ENCODE data around the gene KLK14.

Gene KLK14

DNA sequence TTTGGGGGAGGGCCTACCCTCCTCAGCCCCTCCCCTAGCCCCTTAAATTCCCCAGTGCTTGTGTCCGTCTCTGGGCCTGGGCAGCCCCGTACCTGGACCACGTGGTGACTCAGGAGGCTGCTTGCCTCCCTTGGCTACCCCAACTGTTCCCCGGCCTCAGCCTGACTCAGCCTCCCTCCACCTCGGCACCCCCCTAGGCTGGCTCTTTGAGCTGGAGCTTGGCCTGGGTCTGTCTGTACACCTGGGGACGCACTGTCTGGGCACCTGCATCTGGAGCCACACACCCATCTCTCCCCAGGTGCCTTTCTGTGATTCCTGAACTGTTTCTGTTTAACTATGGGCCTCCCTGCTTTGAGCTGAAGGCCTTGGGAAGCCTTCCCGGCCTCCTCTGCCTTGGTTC lies 1.8 kb upstream of the KLK14 start:
- DNase-seq (ENCODE audit: low spot score), result no peak

DNA sequence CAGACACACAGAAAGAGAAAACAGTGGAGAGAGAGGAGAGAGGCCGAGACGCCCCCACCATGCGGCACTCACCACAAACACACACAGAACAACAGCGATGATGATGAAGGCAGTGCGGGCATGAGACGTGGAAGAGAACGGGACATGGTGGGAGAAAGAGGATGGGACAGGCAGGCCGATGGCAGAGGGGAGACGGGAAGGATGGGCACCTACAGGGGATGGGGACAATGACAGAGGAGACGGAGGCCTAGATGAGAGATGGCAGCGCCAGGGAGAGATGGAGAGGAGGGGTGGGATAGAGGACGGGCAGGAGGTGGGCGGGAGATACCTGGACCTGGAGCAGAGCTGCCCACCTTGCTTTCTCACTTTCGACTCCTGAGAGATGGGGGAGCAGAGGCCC lies 1.1 kb upstream of the KLK14 start:
- DNase-seq (ENCODE audit: low spot score), result no peak

DNA sequence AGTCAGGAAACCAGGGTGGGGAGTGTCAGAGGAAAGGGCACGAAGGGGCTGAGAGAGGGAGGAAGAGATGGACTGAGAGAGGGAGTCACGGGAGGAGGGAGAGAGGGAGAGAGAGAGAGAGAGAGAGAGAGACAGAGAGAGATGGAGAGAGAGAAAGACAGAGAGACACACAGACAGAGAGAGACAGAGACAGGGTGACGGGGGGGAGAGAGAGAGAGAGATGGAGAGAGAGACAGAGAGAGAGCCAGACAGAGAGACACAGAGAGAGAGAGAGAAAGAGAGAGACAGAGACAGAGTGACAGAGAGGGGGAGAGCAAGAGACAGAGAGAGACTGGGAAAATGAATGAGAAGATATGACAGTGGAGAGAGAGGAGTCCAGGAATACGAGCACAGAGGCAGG lies 494 bp upstream of the KLK14 start:
- no peak for DNase-seq (ENCODE audit: low spot score)

DNA sequence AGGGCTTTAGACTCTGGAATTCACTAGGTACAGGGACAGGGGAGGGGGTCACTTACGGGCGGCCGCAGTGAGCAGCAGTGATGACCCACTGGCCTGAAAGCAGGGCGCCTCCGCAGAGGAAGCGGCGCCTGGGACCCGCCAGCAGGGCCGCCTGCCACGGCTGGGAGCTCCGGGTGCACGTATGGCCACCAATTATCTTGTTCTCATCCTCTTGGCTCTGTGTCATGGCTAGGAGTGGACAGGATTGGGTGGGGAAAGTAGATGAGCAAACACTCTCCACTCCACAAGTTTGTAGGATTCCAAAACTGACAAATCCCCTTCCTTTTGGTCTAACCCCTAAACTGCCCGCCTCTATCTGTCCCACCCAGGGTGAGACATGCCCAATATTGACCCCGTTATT lies 1.2 kb downstream of the KLK14 start:
- no peak for DNase-seq (ENCODE audit: low spot score)

DNA sequence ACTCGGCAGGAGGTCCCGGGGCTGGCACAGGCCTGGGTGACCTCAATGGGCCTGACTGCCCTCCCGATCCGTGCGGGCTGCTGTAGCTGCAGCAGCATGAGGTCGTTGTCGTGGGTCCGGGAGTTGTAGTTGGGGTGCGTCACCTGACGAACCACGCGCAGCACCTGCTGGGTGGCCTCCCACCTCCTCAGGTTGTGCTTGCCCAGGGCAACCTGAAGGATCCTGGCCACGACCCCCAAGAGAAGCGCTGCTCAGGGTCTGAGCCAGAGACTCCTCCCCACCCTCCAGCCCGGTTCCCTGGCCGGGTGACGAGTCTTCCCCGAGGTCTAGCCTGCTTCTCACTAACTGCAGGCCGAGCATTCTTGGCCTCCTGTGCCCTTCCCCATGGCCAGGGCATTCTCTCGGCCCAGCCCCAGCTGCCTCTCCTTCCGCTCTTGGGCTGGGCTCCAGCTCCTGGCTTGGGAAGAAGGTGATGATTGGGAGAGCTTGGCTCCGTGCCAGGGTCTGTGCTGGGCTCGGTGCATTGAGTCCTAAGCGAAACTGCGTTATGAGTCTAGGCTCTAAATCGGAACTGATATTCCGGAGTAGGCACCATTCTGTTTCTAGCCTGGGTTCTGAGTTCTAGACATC lies 3.1 kb downstream of the KLK14 start:
- no peak for DNase-seq (ENCODE audit: low spot score)

DNA sequence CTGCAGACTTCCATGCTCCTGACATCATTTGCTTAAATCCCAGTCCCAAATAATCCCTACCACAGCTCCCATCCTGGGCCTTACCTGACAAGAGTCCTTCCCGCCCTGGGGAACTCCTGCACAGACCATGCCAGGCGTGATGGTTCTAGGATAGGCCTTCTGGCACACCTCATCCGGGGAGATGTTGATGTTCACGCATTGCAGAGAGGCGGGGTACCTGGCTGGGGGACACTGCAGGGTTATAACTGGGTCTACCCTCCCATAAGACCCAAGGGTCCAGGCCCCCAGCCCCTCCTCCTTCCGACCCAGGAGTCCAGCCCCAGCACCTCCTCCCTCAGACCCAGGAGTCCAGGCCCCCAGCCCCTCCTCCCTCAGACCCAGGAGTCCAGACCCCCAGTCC lies 4.0 kb downstream of the KLK14 start:
- no peak for DNase-seq (ENCODE audit: low spot score)

DNA sequence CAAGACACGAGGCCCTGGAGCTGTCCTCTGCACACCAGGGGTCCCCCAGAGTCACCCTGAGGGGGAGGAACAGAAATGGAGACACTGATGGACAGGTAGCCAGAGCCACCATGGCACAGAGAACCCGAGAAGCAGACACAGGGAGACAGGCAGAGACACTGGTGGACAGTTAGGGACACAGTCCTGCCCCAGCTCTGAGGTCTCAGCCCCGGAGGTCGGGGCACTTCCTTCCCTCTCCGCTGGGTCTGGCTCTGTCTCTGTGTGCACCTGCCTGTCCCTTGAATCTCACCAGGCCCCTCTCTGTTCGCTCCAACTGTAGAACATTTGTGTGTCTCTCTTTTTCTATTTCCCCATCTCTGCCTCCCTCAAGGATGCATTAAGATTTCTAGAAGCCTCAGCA lies 4.6 kb downstream of the KLK14 start:
- DNase-seq (ENCODE audit: low spot score), result no peak

DNA sequence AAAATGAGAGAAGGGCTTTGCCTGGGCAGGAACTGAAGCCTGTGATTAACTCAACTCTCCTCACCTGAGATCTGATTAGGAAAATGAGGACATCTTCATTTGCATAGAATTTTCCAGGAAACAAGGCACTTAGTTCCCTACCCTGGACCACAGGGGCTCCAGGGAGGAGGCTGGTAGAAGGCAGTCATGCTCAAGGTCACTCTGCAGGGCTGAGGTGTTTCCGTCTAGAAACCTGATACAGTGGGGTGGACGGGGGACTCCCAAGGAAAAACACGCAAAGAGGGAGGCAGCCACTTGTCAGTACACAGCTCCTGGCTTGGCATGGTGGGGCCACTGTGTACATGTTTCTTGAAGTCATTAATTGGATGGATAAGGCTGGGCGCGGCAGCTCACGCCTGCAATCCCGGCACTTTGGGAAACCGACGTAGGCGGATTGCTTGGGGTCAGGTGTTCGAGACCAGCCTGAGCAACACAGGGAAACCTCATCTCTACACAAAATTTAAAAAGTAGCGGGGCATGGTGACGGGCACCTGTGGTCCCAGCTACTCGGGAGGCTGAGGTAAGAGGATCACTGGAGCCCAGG lies 6.0 kb downstream of the KLK14 start:
- no peak for DNase-seq (ENCODE audit: low spot score)

DNA sequence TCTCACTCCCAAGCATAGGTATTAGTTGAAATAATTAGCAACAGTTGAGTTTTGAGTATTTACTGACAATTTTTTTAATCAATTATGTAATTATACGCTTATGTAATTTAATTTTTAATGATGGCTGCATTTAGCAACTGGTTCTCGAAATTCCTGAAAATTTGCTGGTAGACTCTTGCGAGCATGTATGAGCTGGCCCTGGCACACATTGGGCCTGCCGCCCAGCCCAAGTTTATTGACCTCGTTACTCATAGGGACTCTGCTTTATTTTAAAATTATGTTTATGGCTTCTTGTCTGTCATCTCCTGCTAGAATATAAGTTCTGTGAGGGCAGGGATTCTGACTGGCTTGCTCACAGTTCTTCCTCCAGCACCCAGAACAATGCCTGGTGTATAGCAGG lies 6.7 kb downstream of the KLK14 start:
- no peak for DNase-seq (ENCODE audit: low spot score)

DNA sequence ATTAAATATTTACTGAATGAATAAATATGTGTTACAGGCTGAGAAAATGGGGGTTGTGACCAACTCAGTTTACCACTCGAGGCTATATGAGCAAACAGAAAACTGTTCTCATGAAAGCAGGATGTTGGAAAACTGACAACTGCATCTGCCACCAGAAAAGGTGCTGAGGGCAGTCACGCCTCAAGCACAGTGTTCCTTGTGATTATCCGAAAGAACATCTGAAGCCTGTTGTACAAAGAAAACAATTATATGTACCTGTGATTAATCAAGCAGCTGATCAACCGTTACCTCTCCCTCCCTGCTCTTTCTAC lies 11.6 kb downstream of the KLK14 start:
- DNase-seq (ENCODE audit: low spot score), result no peak

DNA sequence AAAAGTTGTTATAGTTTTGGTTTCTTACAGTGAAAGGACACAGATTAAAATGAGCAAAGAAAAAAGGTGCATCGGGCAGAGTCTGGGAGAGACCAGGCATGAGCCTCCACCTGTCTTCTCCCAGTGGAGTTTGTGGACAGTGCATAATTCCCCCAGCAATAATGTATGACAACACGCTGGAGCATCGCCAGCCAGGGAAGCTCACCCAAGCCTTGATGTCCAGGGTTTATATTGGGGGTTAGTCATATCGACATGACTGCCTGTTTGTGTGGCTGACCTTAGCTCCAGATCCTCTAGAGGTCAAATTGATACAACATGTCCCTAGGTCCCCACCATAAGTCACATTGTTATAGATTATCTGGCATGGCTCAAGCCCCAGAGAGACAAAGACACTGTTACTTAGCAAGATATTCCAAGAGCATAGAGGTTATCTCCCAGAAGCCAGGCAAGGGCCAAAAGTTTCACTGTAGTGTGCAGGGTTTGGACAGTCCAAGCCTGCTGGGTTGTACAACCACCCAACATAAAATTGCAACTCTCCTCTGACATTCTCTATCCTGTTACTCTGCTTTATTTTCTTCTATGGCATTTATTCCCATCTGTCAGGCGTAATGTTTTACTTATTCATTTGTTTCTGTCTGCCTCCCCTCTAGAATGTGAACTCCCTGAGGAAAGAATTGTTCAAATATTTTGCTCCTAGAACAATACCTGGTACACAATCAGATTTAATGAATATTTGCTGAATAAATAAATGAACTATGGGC lies 12.2 kb downstream of the KLK14 start:
- DNase-seq (ENCODE audit: low spot score), result no peak

DNA sequence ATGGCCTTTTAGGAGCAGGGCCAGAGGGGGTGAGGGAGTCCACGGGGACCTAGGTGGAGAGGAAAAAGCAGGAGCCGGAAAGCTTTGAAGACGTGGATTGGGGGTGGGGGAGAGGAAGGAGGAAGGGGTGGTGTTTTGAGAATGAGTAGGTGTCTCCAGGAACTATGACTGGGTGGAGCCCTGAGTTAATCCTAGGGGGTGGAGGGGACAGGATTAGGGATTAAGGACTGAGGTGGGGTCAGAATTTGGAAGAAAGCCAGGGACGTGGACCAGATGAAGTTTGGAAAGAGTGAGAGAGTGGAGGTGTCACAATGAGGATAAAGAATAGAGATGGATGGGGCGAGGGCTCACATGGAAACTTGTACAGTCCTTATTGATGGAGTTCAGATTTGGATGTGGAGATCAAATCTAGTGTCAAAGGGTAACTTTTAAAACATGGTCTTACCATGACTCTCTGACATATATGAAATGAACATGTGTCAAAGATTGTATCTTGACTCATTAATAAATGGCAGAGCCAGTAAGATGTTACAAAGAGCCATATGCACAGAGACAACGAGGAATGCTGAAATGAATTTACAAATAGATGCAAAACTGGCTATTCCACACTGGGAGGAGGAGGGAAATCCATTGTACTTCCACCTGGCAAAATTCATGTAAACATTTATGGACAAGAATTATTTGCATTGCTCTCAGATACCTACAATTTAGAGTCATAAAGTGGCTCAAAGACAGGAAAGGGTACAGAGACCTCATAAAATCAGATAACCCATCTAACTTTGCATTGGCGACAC lies 16.1 kb downstream of the KLK14 start:
- DNase-seq (ENCODE audit: low spot score), result no peak

DNA sequence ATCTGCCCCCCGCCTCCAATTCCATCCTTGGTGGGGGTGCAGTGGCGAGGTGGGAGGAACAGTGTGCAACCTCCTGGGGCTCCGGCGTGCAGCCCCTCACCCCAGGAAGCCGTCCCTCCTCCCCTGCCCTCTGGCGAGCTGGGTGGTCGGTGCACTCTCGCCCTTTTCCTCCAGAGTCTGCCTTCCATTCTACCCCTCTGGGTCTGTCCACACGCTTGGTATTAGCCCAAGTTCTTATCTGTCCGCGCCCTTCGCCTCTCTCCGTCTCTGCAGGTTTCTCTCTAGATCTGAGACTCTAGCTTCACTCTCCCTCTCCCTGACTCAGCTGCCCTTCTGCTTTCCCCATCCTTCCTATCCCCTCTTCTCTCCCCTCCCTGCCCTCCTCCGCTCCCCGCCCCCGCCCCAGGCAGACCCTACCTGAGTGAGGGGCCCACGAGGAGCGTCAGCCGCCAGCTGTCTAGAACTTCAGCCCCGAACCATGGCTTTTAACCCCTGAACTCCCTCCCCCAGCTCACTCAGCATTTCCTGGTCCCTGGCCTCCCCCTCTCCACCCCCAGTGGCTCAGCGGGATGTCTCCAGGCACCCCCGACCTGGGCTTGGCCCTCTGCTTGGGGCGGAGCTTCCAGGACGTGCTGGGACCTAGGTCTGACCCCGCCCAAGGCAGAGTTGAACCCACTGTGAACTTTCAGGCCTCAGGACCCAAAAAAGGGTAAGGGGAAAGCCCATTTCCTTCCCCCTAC lies 17.3 kb downstream of the KLK14 start:
- no peak for DNase-seq (ENCODE audit: low spot score)

DNA sequence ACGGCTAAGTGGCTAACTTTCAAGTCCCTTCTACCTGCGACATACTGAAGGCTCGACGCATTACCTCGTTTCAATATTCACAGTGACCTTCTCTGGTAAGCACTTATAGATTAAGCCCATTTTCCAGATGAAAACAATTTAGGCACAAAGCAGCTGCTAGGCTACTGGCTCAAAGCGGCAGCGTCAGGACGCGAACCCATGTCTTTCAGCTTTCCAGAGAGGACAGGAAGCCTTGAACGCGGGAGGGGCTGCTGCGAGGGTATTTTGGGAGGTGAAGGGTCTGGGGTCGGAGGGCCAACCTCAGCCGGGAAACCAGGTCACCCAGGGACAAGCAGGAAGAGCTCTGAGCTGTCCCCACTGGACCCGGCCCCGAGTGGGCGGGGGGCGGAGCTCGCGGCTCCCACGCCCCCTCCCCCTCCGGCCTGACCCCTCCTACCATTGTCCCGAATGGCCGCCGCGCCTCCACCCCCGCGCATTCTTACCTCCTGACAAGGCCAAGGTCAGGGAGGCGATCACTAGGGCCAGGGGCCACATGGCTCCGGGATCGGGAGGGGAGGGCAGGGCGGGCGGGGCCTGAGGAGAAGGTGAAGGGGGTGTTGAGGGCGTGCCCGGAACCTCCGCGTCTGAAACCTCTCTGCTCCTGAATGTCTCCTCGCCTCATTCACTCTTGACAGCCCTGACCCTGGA lies 18.0 kb downstream of the KLK14 start, which contains the start of gene KLK13:
Gene KLK13 (minus strand): TSS at position 559 of the 687 bp plus-strand sequence. CDS start 25 bp downstream, at position 534.
- DNase-seq (ENCODE audit: low spot score), result no peak

DNA sequence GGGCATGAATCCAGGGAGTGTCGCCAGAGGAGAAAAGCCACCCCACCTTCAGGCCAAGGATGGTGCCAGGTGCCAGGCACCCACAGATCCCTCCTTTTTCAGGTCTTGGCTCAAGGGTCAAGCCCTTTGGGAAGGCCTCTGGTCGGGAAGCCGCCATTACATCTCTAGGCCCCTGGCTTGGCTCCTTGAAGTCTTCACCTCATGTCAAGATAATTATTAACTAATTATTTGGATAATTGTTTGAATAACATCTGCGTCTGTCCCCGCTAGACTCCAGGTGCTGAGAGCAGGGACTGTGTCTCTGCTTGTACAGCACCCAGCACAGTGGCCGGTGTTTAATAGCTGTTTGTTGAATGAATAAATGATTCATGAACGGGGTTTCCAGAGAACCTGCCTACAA lies 19.0 kb downstream of the KLK14 start:
- no peak for DNase-seq (ENCODE audit: low spot score)

DNA sequence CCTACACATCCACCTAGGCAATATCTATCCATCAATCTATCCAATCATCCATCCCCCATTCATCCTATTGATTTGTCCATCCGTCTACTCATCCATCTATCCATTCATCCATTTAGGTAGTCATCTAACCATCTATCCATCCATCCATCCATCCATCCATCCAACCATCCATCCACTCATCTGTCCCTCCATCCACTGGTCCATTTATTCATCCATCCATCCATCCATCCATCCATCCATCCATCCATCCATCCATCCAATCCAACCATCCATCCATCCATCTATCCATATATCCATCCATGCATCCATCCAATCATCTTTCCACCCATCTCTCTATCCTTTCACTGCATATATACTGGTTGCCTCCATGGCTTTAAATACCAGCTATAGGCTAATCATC lies 21.7 kb downstream of the KLK14 start:
- DNase-seq (ENCODE audit: low spot score), result no peak

DNA sequence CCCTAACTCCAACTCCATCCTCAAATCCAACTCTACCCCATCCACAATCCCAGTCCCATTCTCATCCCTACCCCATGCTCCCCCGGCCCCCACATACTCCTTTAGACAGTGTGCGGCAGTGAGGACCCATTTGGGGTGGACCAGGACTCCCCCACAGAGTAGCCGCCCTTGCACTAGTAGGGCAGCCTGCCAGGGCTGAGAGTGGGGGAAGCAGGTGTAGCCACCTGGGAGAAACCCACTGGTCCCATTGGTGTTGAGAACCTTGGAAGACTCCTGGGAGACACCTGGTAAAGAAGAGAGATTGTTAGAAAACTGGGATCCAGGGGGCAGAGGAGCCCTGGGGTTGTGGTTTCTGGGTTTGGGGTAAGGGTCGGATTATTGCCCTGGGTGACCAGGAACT lies 22.4 kb downstream of the KLK14 start:
- DNase-seq (ENCODE audit: low spot score), result no peak

DNA sequence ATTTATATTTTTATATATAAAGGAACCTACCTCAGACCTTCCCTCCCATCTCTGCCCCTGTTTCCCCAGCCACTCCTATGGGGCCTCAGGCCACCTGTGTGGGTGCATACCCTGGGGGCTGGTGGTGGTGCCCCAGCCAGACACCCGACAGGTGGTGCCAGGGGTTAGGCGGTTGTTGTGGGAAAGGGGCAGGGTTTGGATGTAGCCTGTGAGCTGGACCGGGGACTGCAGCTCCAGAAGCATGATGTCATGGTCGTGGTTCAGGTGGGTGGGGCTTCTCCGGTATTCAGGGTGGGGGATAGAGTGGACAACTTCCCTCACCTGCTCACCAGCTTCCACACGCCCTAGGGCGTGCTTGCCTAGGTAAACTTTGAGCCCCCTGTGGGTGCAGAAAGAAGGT lies 23.0 kb downstream of the KLK14 start:
- DNase-seq (ENCODE audit: low spot score), result no peak

DNA sequence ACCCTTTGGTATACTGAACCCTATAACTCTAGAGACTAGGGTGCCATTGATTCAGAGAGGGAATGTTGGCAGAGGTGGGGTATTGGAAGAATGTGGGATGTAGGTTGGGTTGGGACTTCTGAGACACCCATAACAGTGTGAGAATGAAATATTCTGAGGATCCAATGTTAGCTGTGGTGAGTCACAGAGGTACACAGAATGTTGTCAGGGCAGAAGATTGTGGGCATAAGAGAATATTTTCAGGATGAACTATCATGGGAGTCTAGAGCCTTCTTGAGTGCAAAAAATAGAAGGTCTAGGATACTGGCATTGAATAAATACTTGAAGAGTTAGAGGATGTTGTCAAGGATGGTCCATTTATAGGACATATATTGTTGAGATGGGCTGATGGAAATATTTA lies 26.8 kb downstream of the KLK14 start:
- DNase-seq (ENCODE audit: low spot score), result no peak

DNA sequence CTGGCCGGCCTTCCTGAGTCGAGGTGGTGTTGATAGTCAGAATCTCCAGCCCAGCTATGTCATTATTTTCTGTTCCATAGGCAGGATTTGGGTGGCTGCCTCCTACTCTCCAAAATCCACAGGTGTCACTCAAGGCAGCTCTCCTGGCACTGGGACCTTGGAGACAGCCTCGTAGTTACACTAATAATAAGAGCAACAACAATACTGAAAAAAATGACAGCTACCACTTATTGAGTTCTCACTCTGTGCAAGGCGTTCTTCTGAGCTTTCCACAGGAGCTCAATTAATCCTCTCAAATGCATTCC lies 35.7 kb downstream of the KLK14 start:
- DNase-seq (ENCODE audit: low spot score), result no peak

DNA sequence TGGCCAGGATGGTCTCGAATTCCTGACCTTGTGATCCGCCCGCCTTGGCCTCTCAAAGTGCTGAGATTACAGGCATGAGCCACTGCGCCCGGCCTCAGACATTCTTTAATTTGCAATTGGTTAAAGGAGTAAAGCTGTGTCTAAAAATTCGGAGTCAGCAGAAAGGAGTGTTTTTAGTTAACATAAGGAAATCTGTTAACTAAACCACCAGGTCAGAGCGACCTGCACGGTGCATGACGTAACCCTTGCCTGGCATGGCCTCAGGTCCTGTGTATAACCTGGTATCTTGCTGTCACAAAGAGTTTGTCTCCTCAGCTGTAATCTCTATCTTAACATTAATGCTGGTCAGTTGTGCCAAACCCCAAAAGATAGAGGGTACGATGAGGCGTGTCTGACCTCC lies 38.4 kb downstream of the KLK14 start:
- no peak for DNase-seq (ENCODE audit: low spot score)

DNA sequence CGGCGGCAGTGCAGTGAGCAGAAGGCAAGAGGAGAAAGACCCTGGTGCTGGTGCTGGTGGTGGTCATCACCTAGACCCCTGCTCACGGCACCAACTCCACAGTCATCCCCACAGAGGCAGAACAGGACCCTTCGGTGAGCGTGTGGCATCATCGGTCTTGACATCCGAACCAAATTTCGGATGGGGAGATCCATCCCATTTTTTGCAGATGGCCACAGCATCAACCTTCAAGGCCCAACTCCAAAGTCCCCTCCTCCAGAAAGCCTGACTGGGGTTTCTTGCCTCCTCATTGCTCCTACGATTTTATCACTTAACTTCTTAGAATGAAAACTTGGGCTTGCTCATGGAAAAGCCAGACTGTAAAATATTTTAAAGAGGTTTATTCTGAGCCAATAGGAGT lies 39.2 kb downstream of the KLK14 start:
- no peak for DNase-seq (ENCODE audit: low spot score)
